KBM-7 (cell line): Measurements from ENCODE around the gene JAK3.
"Not testable (repeated sequence)": the region's sequence is repeated elsewhere in the genome, so short reads cannot be mapped to it uniquely, and the experiment has no call there.

Experiments
- DNase-seq: peaks from one replicate; pipeline ENCODE4 v3.0.0-alpha.2; 2015
- in situ Hi-C: fragments of 300-500 bp; cut with MboI; formaldehyde crosslinking; loops from 2 replicates; pipeline ENCODE4 v1.14.3; 2020; ENCODE audit warnings: low sequenced_read_pairs, low pct_unique_long_range_greater_than_20kb, mixed read lengths

Gene JAK3

DNA sequence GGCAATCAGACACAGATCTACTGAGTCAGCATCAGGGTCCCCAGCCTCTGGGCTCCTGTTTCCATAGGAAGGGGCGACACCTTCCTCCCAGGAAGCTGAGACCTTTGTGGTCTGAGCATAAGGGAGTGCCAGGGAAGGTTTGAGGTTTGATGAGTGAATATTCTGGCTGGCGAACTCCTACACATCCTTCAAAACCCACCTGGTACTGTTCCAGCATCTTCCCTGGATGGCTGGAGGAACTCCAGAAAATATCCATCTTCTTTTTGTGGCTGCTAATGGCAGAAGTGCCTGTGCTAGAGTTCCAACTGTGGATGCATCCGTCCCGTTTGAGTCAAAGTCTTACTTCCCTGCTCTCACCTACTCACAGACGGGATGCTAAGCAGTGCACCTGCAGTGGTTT is 35.7 kb downstream of the JAK3 start:
- in situ Hi-C loops: no loop called here
- DNase-seq: no peak

DNA sequence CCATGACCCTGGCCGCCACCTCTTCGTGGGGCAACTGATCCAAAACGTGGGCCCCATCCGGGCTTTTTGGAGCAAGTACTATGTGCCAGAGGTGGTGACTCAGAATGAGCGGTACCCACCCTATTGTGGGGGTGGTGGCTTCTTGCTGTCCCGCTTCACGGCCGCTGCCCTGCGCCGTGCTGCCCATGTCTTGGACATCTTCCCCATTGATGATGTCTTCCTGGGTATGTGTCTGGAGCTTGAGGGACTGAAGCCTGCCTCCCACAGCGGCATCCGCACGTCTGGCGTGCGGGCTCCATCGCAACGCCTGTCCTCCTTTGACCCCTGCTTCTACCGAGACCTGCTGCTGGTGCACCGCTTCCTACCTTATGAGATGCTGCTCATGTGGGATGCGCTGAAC is 36.1 kb downstream of the JAK3 start:
- in situ Hi-C loops: no loop called here
- DNase-seq: no peak

DNA sequence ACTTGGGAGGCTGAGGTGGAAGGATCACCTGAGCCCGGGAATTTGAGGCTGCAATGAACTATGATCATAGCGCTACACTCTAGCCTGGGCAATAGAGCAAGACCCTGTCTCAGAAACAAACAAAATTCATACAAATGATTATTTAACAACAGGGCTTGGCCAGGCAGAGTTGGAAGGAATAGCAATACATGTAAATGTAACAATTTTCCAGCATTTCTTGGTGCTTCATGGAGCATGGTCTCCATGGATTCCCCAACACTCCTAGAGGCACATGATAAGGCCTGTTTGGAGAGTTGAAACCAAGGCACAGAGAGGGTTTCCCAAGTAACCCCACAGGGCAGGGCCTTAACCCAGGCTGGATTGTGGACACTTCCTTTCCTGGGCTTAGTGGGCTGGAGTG is 36.7 kb downstream of the JAK3 start:
- no peak for DNase-seq
- in situ Hi-C loops: no loop called here

DNA sequence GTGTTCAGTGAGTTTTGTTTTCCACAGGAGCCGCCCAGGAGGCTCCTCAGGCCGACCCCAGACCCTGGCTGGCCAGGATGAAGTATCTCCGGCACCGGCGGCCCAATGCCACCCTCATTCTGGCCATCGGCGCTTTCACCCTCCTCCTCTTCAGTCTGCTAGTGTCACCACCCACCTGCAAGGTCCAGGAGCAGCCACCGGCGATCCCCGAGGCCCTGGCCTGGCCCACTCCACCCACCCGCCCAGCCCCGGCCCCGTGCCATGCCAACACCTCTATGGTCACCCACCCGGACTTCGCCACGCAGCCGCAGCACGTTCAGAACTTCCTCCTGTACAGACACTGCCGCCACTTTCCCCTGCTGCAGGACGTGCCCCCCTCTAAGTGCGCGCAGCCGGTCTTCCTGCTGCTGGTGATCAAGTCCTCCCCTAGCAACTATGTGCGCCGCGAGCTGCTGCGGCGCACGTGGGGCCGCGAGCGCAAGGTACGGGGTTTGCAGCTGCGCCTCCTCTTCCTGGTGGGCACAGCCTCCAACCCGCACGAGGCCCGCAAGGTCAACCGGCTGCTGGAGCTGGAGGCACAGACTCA is 40.0 kb downstream of the JAK3 start:
- in situ Hi-C loops: no loop called here
- DNase-seq: no peak

DNA sequence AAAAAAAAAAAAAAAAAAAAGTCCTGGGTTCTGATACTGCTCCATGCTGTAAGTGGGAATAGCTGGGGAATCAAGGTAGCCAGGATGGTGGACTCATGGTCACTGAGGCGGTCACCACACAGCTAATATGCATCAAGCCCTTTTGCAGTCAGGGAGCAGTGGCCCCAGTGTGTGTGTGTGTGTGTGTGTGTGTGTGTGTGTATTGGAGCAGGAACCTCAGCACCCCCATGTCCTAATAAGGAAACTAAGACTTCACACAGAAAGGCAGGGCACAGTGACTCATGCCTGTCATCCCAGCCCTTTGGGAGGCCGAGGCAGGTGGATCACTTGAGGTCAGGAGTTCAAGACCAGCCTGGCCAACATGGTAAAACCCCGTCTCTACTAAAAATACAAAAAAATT is 40.8 kb downstream of the JAK3 start:
- DNase-seq: no peak
- in situ Hi-C loops: no loop called here

DNA sequence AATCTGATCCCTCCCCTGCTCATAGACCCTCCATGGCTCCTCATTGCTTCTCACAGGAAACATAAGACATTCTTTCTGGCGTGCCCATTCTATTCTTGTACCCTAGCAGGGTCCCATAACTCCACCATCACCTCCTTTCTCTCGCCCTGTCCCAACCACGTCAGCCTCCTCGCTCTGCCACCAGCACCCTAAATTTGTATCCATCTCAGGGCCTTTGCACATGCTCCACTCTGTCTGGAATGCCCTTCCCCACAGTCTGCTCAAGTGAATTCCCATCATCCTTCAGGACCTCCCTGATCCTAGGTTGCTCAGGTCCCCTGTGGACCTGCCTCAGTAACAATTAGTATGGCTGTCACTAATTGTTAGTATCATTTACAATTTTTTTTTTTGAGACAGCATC is 42.4 kb downstream of the JAK3 start:
- in situ Hi-C loops: no loop called here

DNA sequence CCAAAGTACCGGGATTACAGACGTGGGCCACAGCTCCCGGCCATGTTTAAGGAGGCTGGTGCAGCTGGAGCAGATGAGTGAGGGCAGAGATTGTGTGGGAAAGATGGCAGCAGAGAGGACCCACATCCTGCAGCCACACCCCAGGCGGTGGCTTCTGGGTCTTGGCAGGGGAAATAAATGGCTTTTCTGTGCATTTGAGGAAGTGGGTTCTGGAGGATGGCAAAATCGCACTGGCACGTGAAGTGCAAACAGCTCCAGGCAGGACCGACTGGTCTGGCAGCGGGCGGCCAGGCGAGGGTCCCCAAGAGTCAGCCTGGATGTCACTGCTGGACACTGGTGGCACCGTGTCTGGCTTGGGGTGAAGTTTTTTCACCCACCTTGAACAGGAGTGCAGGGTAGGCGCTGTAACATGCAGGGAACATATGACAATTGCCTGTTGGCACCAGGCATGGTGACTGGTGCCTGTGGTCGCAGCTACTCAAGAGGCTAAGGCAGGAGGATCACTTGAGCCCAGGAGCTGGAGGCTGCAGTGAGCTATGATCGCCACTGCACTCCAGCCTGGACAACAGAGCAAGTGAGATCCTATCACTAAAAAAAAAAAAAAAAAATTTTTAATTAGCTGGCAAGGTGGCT is 44.4 kb downstream of the JAK3 start:
- in situ Hi-C loops: no loop called here
- peak; percentile 71 for DNase-seq

More for the DNA sequence above, 42.4 kb downstream of the JAK3 start:
- DNase-seq: no peak

DNA sequence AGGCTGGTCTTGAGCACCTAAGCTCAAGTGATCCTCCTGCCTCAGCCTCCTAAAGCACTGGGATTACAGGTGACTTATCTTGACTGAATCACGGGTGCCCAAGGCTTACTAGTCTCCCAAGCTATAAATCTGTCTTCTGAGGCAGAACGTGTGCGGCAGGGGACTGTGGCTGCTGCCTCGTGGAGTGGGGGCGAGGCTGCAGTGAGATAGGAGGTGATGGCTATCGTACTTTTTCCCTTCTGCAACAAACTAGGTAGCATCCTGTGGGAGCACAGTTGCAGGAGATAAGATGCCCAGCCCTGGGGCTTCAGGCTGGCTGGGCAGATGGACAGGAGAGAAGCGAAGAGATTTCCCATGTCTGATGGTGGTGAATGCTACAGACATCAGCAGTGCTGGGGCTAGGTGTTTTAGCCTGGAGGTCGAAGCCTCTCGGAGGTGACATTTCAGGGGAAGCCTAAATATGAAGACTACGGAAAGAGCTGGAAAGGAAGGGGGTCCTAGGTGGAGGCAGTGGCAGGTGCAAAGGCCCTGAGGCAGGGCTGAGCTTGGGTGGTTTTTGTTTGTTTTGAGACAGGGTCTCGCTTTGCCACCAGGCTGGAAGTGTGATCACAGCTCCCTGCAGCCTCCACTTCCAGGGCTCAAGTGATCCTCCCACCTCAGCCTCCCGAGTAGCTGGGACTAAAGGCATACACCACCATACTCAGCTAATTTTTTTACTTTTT is 45.5 kb downstream of the JAK3 start:
- in situ Hi-C loops: no loop called here
- no peak for DNase-seq

DNA sequence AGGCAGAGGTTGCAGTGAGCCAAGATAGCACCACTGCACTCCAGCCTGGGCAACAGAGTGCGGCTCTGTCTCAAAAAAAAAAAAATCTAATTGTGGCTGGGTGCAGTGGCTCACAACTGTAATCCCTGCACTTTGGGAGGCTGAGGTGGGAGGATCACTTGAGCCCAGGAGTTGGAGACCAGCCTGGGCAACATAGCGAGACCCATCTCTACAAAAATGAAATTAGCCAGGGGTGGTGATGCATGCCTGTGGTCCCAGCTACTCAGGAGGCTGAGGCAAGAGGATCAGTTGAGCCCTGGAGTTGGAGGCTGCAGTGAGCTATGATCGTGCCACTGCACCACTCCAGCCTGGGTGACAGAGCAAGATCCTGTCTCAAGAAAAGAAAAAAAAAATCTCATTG is 49.2 kb downstream of the JAK3 start:
- DNase-seq, in situ Hi-C loops: not testable (repeated sequence)

DNA sequence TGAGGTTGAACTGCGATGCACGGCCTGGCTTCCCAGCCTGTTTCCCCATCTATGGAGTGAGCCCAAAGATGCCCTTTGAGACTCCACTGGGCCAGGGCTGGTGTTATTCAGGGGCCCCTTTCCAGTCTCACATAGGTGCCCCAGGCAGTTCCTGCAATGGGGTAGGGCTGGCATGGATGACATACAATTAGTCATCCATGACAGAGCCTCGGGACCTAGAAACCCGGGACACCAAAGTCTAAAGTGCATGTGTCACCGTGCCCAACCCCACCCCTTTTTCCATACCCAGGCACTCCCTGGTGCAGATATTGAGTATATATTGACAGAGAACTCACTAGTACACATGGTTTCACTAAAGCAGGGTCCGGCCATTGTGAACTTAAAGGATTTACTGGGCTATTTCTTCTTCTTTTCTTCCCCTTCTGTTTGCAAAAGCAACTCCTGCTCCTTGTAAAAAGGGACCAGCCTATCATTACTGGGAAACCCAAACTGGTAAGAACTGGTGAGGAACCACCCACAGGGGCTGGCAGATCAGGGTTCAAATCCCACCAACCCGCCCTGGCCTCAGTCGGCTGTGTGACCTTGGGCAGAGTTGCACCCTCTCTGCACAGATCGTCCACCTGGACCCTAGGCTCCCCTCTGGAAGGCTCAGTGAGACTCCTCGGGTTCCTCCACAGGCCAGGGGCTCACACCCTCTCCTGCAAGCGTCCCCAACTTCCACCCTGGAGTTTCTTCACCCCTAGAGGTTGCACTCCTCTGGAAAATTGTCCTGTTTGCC is 50.2 kb downstream of the JAK3 start:
- DNase-seq: no peak

DNA sequence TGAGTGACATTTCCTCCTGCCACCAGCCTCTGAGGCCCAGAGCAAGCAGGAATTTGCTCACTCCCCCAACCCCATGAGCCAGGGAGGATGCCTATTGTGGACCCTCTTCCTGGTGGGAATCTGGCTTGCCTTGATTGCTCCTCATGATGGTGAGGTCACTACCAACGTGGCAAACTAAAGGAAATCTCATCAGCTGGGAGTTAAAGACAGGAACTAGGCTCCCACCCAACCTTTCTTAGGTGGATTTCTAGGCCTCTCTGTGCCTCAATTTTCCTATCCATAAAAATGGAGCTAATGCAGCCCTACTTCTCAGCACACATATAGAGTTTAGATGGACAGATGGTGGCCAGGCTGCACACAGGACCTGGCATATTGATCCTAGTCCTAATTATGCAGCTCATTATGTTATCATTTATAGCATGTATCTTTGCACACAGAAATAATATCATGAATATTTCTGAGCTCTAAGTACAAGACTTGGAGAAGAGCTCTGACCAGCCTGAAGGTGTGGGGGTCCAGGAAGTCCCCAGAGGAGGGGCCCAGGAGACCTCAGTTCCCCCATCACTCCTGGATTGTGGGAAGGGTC is 50.9 kb downstream of the JAK3 start:
- in situ Hi-C loops: no loop called here
- DNase-seq: no peak

More for the DNA sequence above, 50.2 kb downstream of the JAK3 start:
- in situ Hi-C loops: no loop called here

DNA sequence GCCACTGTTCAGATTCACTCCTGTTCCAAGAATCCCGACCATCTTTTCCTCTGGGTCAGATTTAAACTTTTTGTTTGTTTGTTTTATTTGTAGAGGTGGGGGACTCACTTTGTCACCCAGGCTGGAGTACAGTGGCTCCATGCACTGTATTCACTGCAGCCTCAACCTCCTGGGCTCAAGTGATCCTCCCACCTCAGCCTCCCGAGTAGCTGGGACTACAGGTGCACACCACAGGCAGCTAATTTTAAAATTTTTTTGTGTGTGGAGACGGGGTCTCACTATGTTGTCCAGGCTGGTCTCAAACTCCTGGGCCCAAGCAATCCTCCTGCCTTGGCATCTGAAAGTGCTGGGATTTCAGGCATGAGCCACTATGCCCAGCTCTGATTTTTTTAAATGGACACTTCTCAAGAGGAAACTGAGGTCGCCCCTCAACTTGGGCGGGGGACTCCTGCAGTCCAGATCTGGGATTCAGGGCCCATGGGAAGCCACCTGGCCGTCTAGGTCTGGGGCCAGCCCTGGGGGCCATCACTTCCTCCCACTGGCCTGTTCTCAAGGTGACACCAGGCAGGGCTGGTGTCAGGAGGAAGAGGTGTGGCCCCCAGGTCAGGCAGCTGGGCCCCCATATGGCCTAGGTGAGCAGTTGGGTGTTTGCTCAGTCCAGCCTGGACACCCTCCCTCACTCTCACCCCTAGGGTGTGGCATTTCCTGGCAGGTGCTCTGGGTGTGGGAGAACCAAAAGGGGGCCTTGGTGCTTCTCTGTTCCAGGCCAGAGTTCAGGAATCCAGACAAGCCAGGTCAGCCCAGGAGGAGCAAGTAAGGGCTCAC is 51.6 kb downstream of the JAK3 start:
- no peak for DNase-seq
- in situ Hi-C loops: no loop called here

DNA sequence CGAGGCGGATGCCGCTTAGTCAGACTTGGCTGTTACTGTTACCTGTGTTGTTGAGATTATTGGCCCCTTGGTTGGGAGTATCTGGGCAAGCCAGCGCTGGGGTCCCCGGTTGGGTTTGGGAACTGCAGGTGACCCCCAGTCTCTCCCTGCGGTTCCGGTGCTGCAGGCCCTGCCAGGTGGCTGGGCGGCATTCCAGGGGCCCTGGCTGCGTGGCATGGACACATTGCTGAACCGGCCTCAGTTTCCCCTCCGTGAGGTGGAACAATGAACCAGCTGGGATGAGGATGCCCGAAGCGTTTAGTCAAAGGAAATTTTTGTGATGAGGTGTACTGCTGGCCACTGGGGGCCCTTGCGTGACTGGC is 52.3 kb downstream of the JAK3 start:
- DNase-seq: no peak
- in situ Hi-C loops: no loop called here

DNA sequence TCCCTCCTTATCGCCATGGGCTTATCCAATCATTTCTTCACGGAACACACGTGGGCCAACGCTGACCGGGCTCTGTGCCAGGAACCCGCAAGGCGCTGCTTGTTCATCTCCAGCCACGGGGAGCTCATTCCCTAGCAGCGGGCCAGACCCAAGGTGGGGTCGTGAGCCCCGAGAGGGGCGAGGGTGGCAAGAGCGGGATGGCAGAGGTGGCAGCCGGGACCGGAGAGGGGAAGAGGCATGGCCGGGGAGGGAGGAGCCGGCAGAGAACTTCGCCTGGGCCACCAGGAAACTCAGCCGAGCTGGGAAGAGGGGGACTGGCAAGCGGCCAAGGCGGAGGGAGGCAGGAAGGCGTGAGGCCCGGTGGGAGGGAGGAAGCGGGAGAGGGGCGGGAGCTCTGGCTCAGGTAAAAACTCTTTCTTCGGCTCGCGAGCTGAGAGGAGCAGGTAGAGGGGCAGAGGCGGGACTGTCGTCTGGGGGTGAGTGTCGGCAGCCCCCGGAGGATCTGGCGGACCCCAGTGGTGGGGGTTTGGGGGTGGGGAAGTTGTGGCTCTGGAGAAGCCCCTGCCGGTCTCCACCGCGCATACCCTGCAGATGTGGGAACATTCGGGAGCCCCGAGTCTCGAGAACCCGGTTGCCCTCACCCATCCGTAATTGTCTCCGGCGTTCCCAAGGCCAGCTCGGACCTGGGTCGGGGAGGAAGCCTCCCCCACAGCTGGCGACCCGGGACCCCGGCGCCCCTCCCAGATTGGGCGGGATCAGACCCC is 52.9 kb downstream of the JAK3 start, which contains the start of gene B3GNT3:
Gene B3GNT3, plus strand, starts transcription at position 408 of the 764 bp plus-strand sequence. CDS start 12,670 bp downstream, outside the sequence.
- DNase-seq: no peak
- in situ Hi-C loops: no loop called here

DNA sequence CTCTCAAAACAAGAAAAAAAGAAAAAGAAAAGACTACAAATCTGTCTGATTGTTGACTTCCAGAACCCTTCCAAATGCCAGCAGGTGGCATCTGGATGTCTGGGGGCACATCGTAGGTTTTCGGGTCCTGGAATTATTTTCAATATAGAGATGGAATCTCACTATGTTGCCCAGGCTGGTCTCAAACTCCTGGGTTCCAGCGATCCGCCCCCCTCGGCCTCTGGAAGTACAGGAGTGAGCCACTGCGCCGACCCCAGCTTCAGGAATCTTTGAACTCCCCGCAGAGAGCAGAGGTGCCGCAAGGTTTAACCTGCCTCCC is 53.4 kb downstream of the JAK3 start:
- no peak for DNase-seq
- in situ Hi-C loops: no loop called here

DNA sequence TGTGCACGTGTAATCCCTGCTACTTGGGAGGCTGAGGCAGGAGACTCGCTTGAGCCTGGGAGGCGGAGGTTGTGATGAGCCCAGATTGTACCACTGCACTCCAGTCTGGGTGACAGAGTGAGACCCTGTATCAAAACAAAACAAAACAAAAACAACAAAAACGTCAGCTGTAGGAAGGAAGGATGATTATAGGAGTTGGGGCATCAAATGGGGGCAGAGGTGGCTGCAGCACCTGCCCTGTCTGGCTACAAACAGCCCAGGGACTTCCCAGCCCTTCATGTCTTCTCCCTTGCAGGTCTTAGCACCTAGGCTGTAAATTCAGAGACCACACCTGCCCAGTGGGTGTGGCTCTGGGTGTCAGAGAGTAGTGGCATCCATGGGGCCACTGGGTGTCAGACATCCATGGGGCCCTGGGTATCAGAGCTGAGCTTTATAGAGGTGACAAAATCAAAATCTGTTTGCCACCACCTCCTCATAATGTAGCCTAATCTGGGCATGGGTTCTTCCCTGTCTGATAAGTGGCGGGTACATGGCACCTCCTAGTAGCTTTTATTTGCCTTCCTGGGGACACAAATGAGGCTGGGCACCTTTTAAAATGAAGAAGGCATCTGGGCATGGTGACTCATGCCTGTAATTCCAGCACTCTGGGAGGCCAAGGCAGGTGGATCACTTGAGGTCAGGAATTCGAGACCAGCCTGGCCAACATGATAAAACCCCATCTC is 57.6 kb downstream of the JAK3 start:
- no peak for DNase-seq
- in situ Hi-C loops: no loop called here

DNA sequence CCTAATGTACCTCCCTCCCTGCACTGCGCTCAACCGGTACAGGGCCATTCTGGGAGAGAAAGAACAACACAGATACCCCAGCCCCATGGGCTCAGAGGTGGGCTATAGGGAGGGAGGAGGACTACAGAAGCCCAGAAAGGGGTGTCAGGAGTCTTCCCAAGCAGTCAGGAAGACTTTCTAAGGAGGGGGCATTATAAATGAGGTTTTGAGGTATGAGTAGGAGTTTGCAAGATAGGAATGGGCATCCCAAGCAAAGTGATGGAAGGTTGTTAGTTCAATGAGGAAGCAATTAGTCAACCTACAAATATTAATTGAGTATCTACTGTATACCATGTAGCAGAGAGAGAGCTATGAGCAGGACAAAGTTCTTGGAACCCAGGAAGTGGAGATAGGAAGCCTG is 59.1 kb downstream of the JAK3 start:
- no peak for DNase-seq
- in situ Hi-C loops: no loop called here
